Activated T-helper 2 cell treated with anti-CD3 and anti-CD28 coated beads, Interferon-gamma antibody, Interleukin-2, Interleukin-4, amounts not matched to agents 10 μg/mL and 5 μg/mL and 100 μg/mL, durations not matched to agents 14 hours and 24 hours and 36 hours (primary cell): Measurements from ENCODE around the gene SHE. TPM values are rescaled to one million over a fixed set of nuclear protein-coding genes. Genes with fewer than 3 reads are reported as not detected.

Experiments
- DNase-seq: peaks from one replicate; pipeline ENCODE4 v3.0.0; 2021; ENCODE audit warnings: low spot score
- H3K27ac Mint-ChIP-seq: one replicate; pipeline ENCODE4 v1.8.0; 2021; ENCODE audit warnings: mixed read lengths
- H3K27me3 Mint-ChIP-seq: one replicate; pipeline ENCODE4 v1.8.0; 2021; ENCODE audit warnings: low read depth, mixed read lengths
- H3K36me3 Mint-ChIP-seq: one replicate; pipeline ENCODE4 v1.8.0; 2021; ENCODE audit warnings: low read depth, mixed read lengths
- H3K4me1 Mint-ChIP-seq: one replicate; pipeline ENCODE4 v1.8.0; 2021; ENCODE audit warnings: low read depth, mixed read lengths
- H3K4me3 Mint-ChIP-seq: one replicate; pipeline ENCODE4 v1.8.0; 2021; ENCODE audit warnings: low read depth, mild to moderate bottlenecking, moderate library complexity, mixed read lengths
- H3K9me3 Mint-ChIP-seq: one replicate; pipeline ENCODE4 v1.8.0; 2021; ENCODE audit warnings: mixed read lengths
- intact Hi-C: fragments of 100-400 bp; cut with micrococcal nuclease; formaldehyde crosslinking; loops from one replicate; pipeline ENCODE4 v1.15.1; 2023
- total RNA-seq: library from RNA; stranded (reverse); gene quantifications from 2 replicates; pipeline ENCODE4 v1.2.3, GENCODE V29; 2022

The SHE gene
- total RNA-seq, 1 donor from 2014 or later: 0.05 TPM

- DNase-seq: no peak
- H3K4me3 Mint-ChIP-seq: no peak overlapping the region
- peaks cover 18% of the 10 kb centered on the region for H3K4me1 Mint-ChIP-seq
- intact Hi-C loops: no loop called here
- H3K27ac Mint-ChIP-seq: no peak overlapping the region
- H3K9me3 Mint-ChIP-seq: no peaks in the 10 kb centered on the region
- H3K27me3 Mint-ChIP-seq: peaks cover 22% of the 10 kb centered on the region
- H3K36me3 Mint-ChIP-seq: peaks cover 3% of the 10 kb centered on the region
Measured at GRCh38 chr1:154446789-154447188, 55.4 kb downstream of the SHE start.

GRCh38 chr1:154446292-154446691 is 55.9 kb downstream of the SHE start:
- peaks cover 2% of the 10 kb centered on the region for H3K36me3 Mint-ChIP-seq
- DNase-seq: no peak
- intact Hi-C loops: no loop called here

GRCh38 chr1:154445040-154445472 is 57.2 kb downstream of the SHE start:
- intact Hi-C loops: no loop called here
- H3K27me3 Mint-ChIP-seq: peaks cover 11% of the 10 kb centered on the region
- H3K9me3 Mint-ChIP-seq: no peaks in the 10 kb centered on the region
- no peak for DNase-seq
- H3K36me3 Mint-ChIP-seq: peaks cover 7% of the 10 kb centered on the region
- peaks cover 34% of the 10 kb centered on the region for H3K4me1 Mint-ChIP-seq
- H3K4me3 Mint-ChIP-seq: no peak overlapping the region
- H3K27ac Mint-ChIP-seq: no peak overlapping the region

More at GRCh38 chr1:154446292-154446691, 55.9 kb downstream of the SHE start:
- H3K4me1 Mint-ChIP-seq: peaks cover 23% of the 10 kb centered on the region
- H3K27me3 Mint-ChIP-seq: peaks cover 20% of the 10 kb centered on the region
- H3K9me3 Mint-ChIP-seq: no peaks in the 10 kb centered on the region
- no peak overlapping the region for H3K4me3 Mint-ChIP-seq
- no peak overlapping the region for H3K27ac Mint-ChIP-seq

GRCh38 chr1:154443274-154444013 is 58.8 kb downstream of the SHE start:
- Mint-ChIP-seq H3K27ac (no peak overlapping the region), H3K9me3 (no peaks in the 10 kb centered on the region), H3K27me3 (peaks cover 9% of the 10 kb centered on the region), H3K4me1 (peaks cover 47% of the 10 kb centered on the region), H3K4me3 (no peak overlapping the region), H3K36me3 (peaks cover 8% of the 10 kb centered on the region)
- no peak for DNase-seq
- intact Hi-C loops: loop anchor here (5.0 kb wide), 1 partner anchor 91 kb away; no protein-coding TSS in a partner anchor

- intact Hi-C loops: loop anchor here (5.0 kb wide), 1 partner anchor 90 kb away; no protein-coding TSS in a partner anchor
- Mint-ChIP-seq H3K9me3 (no peaks in the 10 kb centered on the region), H3K36me3 (peaks cover 13% of the 10 kb centered on the region), H3K4me1 (peaks cover 53% of the 10 kb centered on the region), H3K27ac (no peak overlapping the region), H3K4me3 (no peak overlapping the region), H3K27me3 (peaks cover 4% of the 10 kb centered on the region)
- no peak for DNase-seq
Measured at GRCh38 chr1:154442006-154442740, 60.0 kb downstream of the SHE start.

GRCh38 chr1:154441241-154441888 is 60.8 kb downstream of the SHE start:
- no peak overlapping the region for H3K4me3 Mint-ChIP-seq
- H3K36me3 Mint-ChIP-seq: peaks cover 15% of the 10 kb centered on the region
- no peak overlapping the region for H3K27ac Mint-ChIP-seq
- peaks cover 4% of the 10 kb centered on the region for H3K27me3 Mint-ChIP-seq
- peaks cover 53% of the 10 kb centered on the region for H3K4me1 Mint-ChIP-seq
- H3K9me3 Mint-ChIP-seq: no peaks in the 10 kb centered on the region
- intact Hi-C loops: loop anchor here (5.0 kb wide), 1 partner anchor 89 kb away; no protein-coding TSS in a partner anchor
- DNase-seq: no peak

- peaks cover 46% of the 10 kb centered on the region for H3K4me1 Mint-ChIP-seq
- intact Hi-C loops: loop anchor here (5.0 kb wide), 1 partner anchor 88 kb away; no protein-coding TSS in a partner anchor
- H3K36me3 Mint-ChIP-seq: peaks cover 16% of the 10 kb centered on the region
- no peaks in the 10 kb centered on the region for H3K9me3 Mint-ChIP-seq
- H3K4me3 Mint-ChIP-seq: peak overlapping the region; percentile 27
- peaks cover 4% of the 10 kb centered on the region for H3K27me3 Mint-ChIP-seq
- no peak for DNase-seq
- peak overlapping the region; percentile 79 for H3K27ac Mint-ChIP-seq
Measured at GRCh38 chr1:154440036-154440804, 62.0 kb downstream of the SHE start.

- Mint-ChIP-seq H3K4me1 (peaks cover 45% of the 10 kb centered on the region), H3K4me3 (no peak overlapping the region), H3K36me3 (peaks cover 13% of the 10 kb centered on the region), H3K9me3 (no peaks in the 10 kb centered on the region), H3K27ac (no peak overlapping the region), H3K27me3 (no peaks in the 10 kb centered on the region)
- intact Hi-C loops: no loop called here
- DNase-seq: no peak
Measured at GRCh38 chr1:154436433-154436832, 65.8 kb downstream of the SHE start.

GRCh38 chr1:154435599-154436200 is 66.5 kb downstream of the SHE start:
- intact Hi-C loops: no loop called here
- H3K36me3 Mint-ChIP-seq: peaks cover 12% of the 10 kb centered on the region
- H3K4me3 Mint-ChIP-seq: no peak overlapping the region
- no peaks in the 10 kb centered on the region for H3K27me3 Mint-ChIP-seq
- peaks cover 42% of the 10 kb centered on the region for H3K4me1 Mint-ChIP-seq
- DNase-seq: no peak
- H3K27ac Mint-ChIP-seq: no peak overlapping the region
- H3K9me3 Mint-ChIP-seq: no peaks in the 10 kb centered on the region

GRCh38 chr1:154434346-154435085 is 67.7 kb downstream of the SHE start:
- no peak for DNase-seq
- intact Hi-C loops: no loop called here
- Mint-ChIP-seq H3K27me3 (no peaks in the 10 kb centered on the region), H3K4me1 (peaks cover 34% of the 10 kb centered on the region), H3K36me3 (peaks cover 12% of the 10 kb centered on the region), H3K9me3 (no peaks in the 10 kb centered on the region), H3K4me3 (no peak overlapping the region), H3K27ac (no peak overlapping the region)

- Mint-ChIP-seq H3K4me1 (peaks cover 25% of the 10 kb centered on the region), H3K4me3 (no peak overlapping the region), H3K27me3 (no peaks in the 10 kb centered on the region), H3K27ac (no peak overlapping the region), H3K9me3 (no peaks in the 10 kb centered on the region), H3K36me3 (peaks cover 12% of the 10 kb centered on the region)
- intact Hi-C loops: no loop called here
- no peak for DNase-seq
Measured at GRCh38 chr1:154433161-154433764, 68.9 kb downstream of the SHE start.
